Ovary (tissue), 9 donors: ENCODE measurements around the gene AKR1E2. TPM values are rescaled to one million over a fixed set of nuclear protein-coding genes. Genes with fewer than 3 reads are reported as not detected.
"Not testable (repeated sequence)": the region's sequence is repeated elsewhere in the genome, so short reads cannot be mapped to it uniquely, and the experiment has no call there.

ENCODE experiments used
- DNase-seq, 5 donors: peaks; one replicate each; pipeline ENCODE4 v3.0.0-alpha.2; 2019 to 2020
- H3K27ac ChIP-seq, 2 donors: fragments of 200-600 bp; one replicate each; pipeline versions ENCODE4 v1.5.1 to v1.8.0; 2019 to 2022
- H3K27me3 ChIP-seq: fragments of 200-600 bp; one replicate; pipeline ENCODE4 v1.8.0; 2022
- H3K36me3 ChIP-seq: fragments of 200-600 bp; sonication (generic); one replicate; pipeline ENCODE4 v1.5.1; 2019
- H3K4me1 ChIP-seq: one replicate; pipeline ENCODE4 v1.8.1; 2013; ENCODE audit warnings: mild to moderate bottlenecking, moderate library complexity; ENCODE audit not compliant: insufficient read depth
- H3K4me3 ChIP-seq: fragments of 200-600 bp; sonication (generic); one replicate; pipeline ENCODE4 v1.5.1; 2017
- H3K9me3 ChIP-seq, 2 donors: fragments of 200-600 bp in 1 of 2; sonication (generic) in 1 of 2; one replicate each; pipeline versions ENCODE4 v1.5.1 to v1.8.1; 2013 to 2019; ENCODE audit warnings: mild to moderate bottlenecking in 1 of 2, moderate library complexity in 1 of 2
- EP300 ChIP-seq: sonication (generic); formaldehyde crosslinking; IDR thresholded peaks from one replicate; pipeline ENCODE4 v1.6.1; 2017; ENCODE audit warnings: antibody characterized with exemption
- POLR2A ChIP-seq: fragments of 450-650 bp; IDR thresholded peaks from one replicate; pipeline ENCODE4 v1.6.1; 2017; ENCODE audit warnings: antibody characterized with exemption, mild to moderate bottlenecking, moderate library complexity
- WGBS, 3 donors: extraction: QIAGEN DNeasy Blood & Tissue Kit in 1 of 3; methylation state at CpG; one replicate each; pipeline versions ENCODE4 v1.1.5 to v1.1.7; 2013 to 2017; 5-methylcytosine and 5-hydroxymethylcytosine counted together
- intact Hi-C, 4 donors: fragments of 100-400 bp; cut with DNase I; formaldehyde crosslinking; loops; one replicate each; pipeline versions ENCODE4 v1.11.0 to v1.15.1; 2022 to 2023
- polyA plus RNA-seq, 2 donors: library from polyadenylated mRNA; stranded (reverse); fragments of 200-250 nt in 1 of 2; fragments of 350-450 nt in 1 of 2; fragmentation: Illumina TruSeq in 1 of 2; extraction: RNeasy Lipid Tissue Mini Kit (QIAGEN cat#74804) in 1 of 2; gene quantifications; one replicate each; pipeline ENCODE4 v1.2.3, GENCODE V29; 2013 to 2014
- total RNA-seq, 7 donors: library from RNA; depleted of rRNA in 2 of 7; stranded (reverse); fragments of >200 nt in 2 of 7; fragmentation: NEBNext Ultra II Directional in 3 of 7; extraction: Animal tissue kit (Norgen Biotek cat#: 25700) in 3 of 7; gene quantifications; one replicate each; pipeline versions ENCODE4 v1.1.0 to v1.2.4, GENCODE V29; 2016 to 2023
- TF ChIP-seq, protein P1 (sequence below), 3 donors: fragments of 450-650 bp in 2 of 3; fragments of 200-600 bp in 1 of 3; IDR thresholded peaks; one replicate each; pipeline versions ENCODE4 v1.5.1 to v1.8.0; 2016 to 2022; ENCODE audit warnings: antibody characterized with exemption in 3 of 3, mild to moderate bottlenecking in 1 of 3
- donor health status: DM: no; HTN: no; CAD: no; lungs with moderate emphysema.
- donor health status: DM: no; HTN: no; CAD: no.
- donor health status: Bipolar disorder and iron deficiency.
- donor health status: DM: yes; HTN: yes; CAD: no.
- donor health status: DM: no; HTN: no; CAD: no.
- donor health status: DM: yes; HTN: yes; CAD: no.

Gene AKR1E2
- total and polyA plus RNA-seq, 9 donors = 1.3 to 8.1 (median 4.4) TPM

DNA sequence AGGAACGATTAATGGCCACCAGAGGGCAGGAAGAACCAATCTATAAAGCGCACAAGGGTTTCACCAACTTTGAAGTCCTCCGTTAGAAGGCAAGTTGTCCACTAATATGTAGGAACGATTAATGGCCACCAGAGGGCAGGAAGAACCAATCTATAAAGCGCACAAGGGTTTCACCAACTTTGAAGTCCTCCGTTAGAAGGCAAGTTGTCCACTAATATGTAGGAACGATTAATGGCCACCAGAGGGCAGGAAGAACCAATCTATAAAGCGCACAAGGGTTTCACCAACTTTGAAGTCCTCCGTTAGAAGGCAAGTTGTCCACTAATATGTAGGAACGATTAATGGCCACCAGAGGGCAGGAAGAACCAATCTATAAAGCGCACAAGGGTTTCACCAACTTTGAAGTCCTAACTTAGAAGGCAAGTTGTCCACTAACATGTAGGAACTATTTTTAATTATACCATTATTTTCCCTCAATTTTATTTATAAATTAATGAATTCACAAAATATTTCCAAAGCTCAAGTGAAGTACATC, 10.3 kb upstream of the AKR1E2 start:
- DNase-seq, H3K27me3 ChIP-seq: not testable (repeated sequence)

DNA sequence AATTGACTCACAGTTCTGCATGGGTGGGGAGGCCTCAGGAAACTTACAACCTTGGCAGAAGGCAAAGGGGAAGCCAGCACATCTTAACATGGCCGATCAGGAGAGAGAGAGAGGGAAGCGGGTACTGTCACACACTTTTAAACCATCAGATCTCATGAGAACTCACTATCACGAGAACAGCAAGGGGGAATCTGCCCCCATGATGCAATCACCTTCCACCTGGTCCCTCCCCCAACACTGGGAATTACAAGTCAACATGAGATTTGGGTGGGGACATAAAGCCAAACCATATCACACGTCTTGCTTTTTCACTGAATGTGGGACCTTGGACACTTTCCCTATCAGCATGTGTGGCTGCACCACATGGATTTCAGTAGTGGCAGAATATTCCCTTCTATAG, 9.0 kb upstream of the AKR1E2 start:
- 73 to 82% (median 74%) methylated on average over 4 of the region's 4 CpGs for WGBS, 3 donors
- DNase-seq = no peak
- Histone ChIP-seq H3K27me3 (no peaks in the 10 kb centered on the region), H3K4me1 (no peaks in the 10 kb centered on the region), H3K36me3 (no peaks in the 10 kb centered on the region), H3K27ac (no peak overlapping the region), H3K4me3 (no peak overlapping the region), H3K9me3 (no peaks in the 10 kb centered on the region)
- intact Hi-C loops = no loop called here
- TF ChIP-seq EP300 (no peak), POLR2A (no peak)
- TF ChIP-seq, protein P1, sequence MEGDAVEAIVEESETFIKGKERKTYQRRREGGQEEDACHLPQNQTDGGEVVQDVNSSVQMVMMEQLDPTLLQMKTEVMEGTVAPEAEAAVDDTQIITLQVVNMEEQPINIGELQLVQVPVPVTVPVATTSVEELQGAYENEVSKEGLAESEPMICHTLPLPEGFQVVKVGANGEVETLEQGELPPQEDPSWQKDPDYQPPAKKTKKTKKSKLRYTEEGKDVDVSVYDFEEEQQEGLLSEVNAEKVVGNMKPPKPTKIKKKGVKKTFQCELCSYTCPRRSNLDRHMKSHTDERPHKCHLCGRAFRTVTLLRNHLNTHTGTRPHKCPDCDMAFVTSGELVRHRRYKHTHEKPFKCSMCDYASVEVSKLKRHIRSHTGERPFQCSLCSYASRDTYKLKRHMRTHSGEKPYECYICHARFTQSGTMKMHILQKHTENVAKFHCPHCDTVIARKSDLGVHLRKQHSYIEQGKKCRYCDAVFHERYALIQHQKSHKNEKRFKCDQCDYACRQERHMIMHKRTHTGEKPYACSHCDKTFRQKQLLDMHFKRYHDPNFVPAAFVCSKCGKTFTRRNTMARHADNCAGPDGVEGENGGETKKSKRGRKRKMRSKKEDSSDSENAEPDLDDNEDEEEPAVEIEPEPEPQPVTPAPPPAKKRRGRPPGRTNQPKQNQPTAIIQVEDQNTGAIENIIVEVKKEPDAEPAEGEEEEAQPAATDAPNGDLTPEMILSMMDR (IDR thresholded peaks at IDR 0.05) = no peak

More for the DNA sequence above, 10.3 kb upstream of the AKR1E2 start:
- TF ChIP-seq, protein P1 (IDR thresholded peaks at IDR 0.05) = peak in 1 of 3 donors; percentile 11
- H3K4me1 ChIP-seq, intact Hi-C loops, H3K4me3 ChIP-seq, H3K36me3 ChIP-seq, H3K27ac ChIP-seq, H3K9me3 ChIP-seq: not testable (repeated sequence)
- WGBS, 3 donors = 16 to 40% (median 23%) methylated on average over 2 to 3 of the region's 11 CpGs

DNA sequence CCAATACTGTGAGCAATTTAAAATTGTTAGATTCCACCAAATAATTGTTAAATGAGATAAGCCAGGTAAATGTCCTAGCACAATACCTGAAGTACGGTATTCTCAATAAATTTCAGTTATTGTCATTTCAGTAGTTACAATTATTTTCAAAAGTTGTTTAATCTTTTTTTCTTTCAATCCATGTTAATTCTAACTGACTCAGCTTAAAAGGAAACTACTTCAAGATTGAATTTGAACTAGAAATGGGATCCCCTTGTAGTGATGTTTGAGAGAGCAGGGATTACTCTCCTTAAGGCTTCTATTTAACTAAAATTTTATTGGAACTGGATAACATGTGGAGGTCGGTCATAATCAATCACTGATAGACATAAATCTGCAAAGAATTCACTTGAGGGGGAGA, 6.9 kb upstream of the AKR1E2 start:
- no peak overlapping the region for H3K4me3 ChIP-seq
- H3K9me3 ChIP-seq = no peaks in the 10 kb centered on the region
- no peaks in the 10 kb centered on the region for H3K36me3 ChIP-seq
- H3K27me3 ChIP-seq = no peaks in the 10 kb centered on the region
- intact Hi-C loops = no loop called here
- TF ChIP-seq POLR2A = no peak
- TF ChIP-seq, protein P1 (IDR thresholded peaks at IDR 0.05) = no peak
- no peak for TF ChIP-seq EP300
- H3K4me1 ChIP-seq = no peaks in the 10 kb centered on the region
- no peak for DNase-seq
- WGBS, 3 donors = 67 to 80% (median 75%) methylated on average over 2 of the region's 2 CpGs
- H3K27ac ChIP-seq = no peak overlapping the region

DNA sequence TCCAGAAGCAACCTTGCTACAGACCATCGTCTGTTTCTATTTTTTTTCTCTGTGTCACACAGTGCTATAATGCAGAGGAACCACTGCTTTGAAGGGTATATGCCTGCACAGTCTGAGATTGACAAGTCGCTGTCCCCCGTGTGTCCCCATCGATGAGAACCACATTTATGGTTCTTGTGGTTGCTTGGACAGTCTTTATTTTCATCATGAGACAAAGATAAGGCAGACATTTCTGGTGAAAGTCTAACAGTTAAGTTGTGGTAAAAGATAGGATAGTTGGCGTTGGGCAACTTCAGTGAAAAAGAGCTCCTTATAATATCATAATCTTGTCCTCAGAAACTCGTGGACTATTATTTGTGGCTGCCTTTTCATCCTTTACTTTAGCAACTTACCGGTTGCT, 6.3 kb upstream of the AKR1E2 start:
- no peaks in the 10 kb centered on the region for H3K27me3 ChIP-seq
- H3K27ac ChIP-seq = no peak overlapping the region
- no peak for TF ChIP-seq POLR2A
- no peak for TF ChIP-seq EP300
- TF ChIP-seq, protein P1 (IDR thresholded peaks at IDR 0.05) = no peak
- no peaks in the 10 kb centered on the region for H3K4me1 ChIP-seq
- intact Hi-C loops = loop anchor here in 1 of 4 donors (5.0 kb wide), 1 partner anchor 1327 kb away; no protein-coding TSS in a partner anchor
- H3K4me3 ChIP-seq = no peak overlapping the region
- 75 to 78% (median 76%) methylated on average over 7 of the region's 7 CpGs for WGBS, 3 donors
- DNase-seq = no peak
- H3K36me3 ChIP-seq = no peaks in the 10 kb centered on the region
- H3K9me3 ChIP-seq = no peaks in the 10 kb centered on the region
